Prostate gland (tissue), 2 donors: Measurements from ENCODE around the gene RSKR. TPM values are rescaled to one million over a fixed set of nuclear protein-coding genes. Genes with fewer than 3 reads are reported as not detected.

ENCODE experiments used
- DNase-seq: peaks from one replicate; pipeline ENCODE4 v3.0.0-alpha.2; 2019; ENCODE audit warnings: low spot score
- H3K27ac ChIP-seq, 2 donors: fragments of 200-600 bp; sonication (generic); 2 replicates each; pipeline ENCODE4 v1.5.1; 2017 to 2019
- H3K27me3 ChIP-seq: fragments of 200-600 bp; sonication (generic); replicated peaks from 2 replicates; pipeline ENCODE4 v1.5.1; 2019; ENCODE audit not compliant: insufficient read depth
- H3K36me3 ChIP-seq, 2 donors: fragments of 200-600 bp; sonication (generic); 1 replicate in 1 of 2; 2 replicates in 1 of 2; pipeline versions ENCODE4 v1.5.1 to v1.8.1; 2017 to 2019
- H3K4me1 ChIP-seq: fragments of 200-600 bp; sonication (generic); replicated peaks from 2 replicates; pipeline ENCODE4 v1.5.1; 2019
- H3K4me3 ChIP-seq, 2 donors: fragments of 200-600 bp; sonication (generic); 2 replicates each; pipeline ENCODE4 v1.5.1; 2017 to 2019
- H3K9me3 ChIP-seq: fragments of 200-600 bp; sonication (generic); 2 replicates; pipeline ENCODE4 v1.5.1; 2017
- CTCF ChIP-seq, 4 experiments: fragments of 200-600 bp in 2 of 4; fragments of 450-650 bp in 2 of 4; sonication (generic) in 2 of 4; IDR thresholded peaks; 1 replicate in 3 of 4; 2 replicates in 1 of 4; pipeline ENCODE4 v1.5.1; 2016 to 2019; ENCODE audit warnings: antibody characterized with exemption in 4 of 4, mild to moderate bottlenecking in 2 of 4, moderate library complexity in 2 of 4
- POLR2A ChIP-seq: fragments of 450-650 bp; IDR thresholded peaks from one replicate; pipeline ENCODE4 v1.6.1; 2016; ENCODE audit warnings: antibody characterized with exemption, mild to moderate bottlenecking
- POLR2AphosphoS5 ChIP-seq: sonication (generic); formaldehyde crosslinking; IDR thresholded peaks from one replicate; pipeline ENCODE4 v1.6.1; 2017; ENCODE audit warnings: antibody characterized with exemption
- WGBS: methylation state at CpG from one replicate; pipeline ENCODE4 v1.1.5; 2018; 5-methylcytosine and 5-hydroxymethylcytosine counted together
- intact Hi-C: fragments of 100-400 bp; cut with DNase I; formaldehyde crosslinking; loops from one replicate; pipeline ENCODE4 v1.14.2; 2022
- total RNA-seq, 2 donors: library from RNA; depleted of rRNA; stranded (reverse); fragments of >200 nt; gene quantifications; one replicate each; pipeline ENCODE4 v1.1.0, GENCODE V29; 2016

The RSKR gene
- total RNA-seq, 2 donors from 2014 or later, result 5.0 to 32.1 TPM

- H3K4me3 ChIP-seq, result peak within 1 kb of the TSS; percentile 85 to 97
- H3K27ac ChIP-seq, result peak within 1 kb of the TSS; percentile 76 to 83
- TF ChIP-seq POLR2A (peak; percentile 94), POLR2AphosphoS5 (peak; percentile 96), CTCF (IDR thresholded peaks at IDR 0.05) (no peak)
- under 1% methylated on average over 45 of the region's 49 CpGs for WGBS
- intact Hi-C loops, result no loop called here
- H3K27me3 ChIP-seq, result no peaks in the 10 kb centered on the region
- H3K9me3 ChIP-seq, result no peaks in the 10 kb centered on the region
- H3K4me1 ChIP-seq, result peaks cover 6% of the 10 kb centered on the region
- no peaks in the 10 kb centered on the region for H3K36me3 ChIP-seq
- peak; percentile 97 for DNase-seq
These were observed 42.4 kb downstream of the RSKR start, which contains the start of gene PIGS for GRCh38 chr17:28571361-28572122. Gene PIGS (minus strand): TSS chr17:28571524. CDS start chr17:28571496, 28 bp downstream.

DNA sequence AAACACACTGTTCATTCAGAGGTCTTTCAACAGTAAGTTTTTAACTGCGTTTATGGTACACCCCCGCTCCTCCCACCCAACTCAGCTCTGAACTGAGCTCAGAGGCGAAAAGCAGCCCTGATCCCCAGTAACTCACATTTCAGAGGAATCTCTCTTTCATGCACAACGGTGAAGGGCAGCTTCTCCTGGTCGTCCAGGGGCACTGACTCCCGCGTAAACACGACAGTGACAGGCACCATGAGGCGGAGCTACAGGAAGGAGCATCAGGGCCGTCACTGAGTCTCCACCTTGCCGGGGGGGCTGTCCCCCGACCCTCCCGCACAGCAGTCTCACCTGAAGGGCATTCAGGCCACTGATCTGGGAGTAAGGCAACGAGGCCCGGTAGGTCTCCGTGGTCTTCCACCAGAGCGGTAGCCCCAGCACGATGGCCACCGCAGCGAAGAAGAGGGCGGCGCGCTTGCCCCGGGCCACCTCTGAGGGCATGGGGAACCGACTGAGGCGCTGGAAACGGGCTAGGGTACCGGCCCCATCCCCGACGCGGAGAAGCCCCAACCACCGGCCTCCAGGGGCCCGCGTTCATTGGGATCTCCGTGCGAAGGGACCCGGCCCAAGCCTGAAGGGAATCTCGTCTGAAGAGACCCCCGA is 43.1 kb downstream of the RSKR start:
- Histone ChIP-seq H3K27ac (peak overlapping the region; percentile 76 to 83), H3K36me3 (no peaks in the 10 kb centered on the region), H3K4me3 (peak overlapping the region; percentile 85 to 97), H3K27me3 (no peaks in the 10 kb centered on the region), H3K4me1 (peaks cover 6% of the 10 kb centered on the region), H3K9me3 (no peaks in the 10 kb centered on the region)
- 2% methylated on average over 25 of the region's 39 CpGs for WGBS
- intact Hi-C loops, result no loop called here
- no peak for TF ChIP-seq POLR2A
- no peak for TF ChIP-seq CTCF (IDR thresholded peaks at IDR 0.05)
- TF ChIP-seq POLR2AphosphoS5, result peak; percentile 4
- DNase-seq, result peak; percentile 55

GRCh38 chr17:28569446-28569845 is 44.5 kb downstream of the RSKR start:
- intact Hi-C loops, result no loop called here

DNA sequence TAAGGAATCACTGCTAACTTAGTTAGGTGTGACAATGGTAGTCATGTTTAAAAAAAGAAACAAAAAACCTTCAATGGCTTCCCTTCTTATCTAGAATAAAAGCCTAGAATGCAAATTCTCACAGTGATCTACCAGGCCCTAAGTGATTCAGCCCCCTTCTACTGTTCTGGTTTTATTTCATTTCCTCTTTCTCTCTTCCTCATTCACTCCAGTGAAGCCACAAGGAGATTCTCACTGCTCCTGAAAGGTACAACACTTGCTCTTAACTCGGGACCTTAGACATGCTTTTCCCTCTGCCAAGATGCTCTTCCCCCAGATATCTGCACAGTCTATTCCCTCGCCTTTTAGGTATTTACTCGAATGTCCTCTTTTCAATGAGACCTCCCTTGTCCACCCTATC is 46.4 kb downstream of the RSKR start:
- no peak for TF ChIP-seq CTCF (IDR thresholded peaks at IDR 0.05)
- no peak for TF ChIP-seq POLR2AphosphoS5
- TF ChIP-seq POLR2A, result no peak
- Histone ChIP-seq H3K4me3 (no peak overlapping the region), H3K27me3 (no peaks in the 10 kb centered on the region), H3K36me3 (peaks cover 0 to 4% of the 10 kb centered on the region in 2 donors), H3K9me3 (no peaks in the 10 kb centered on the region), H3K4me1 (peaks cover 6% of the 10 kb centered on the region), H3K27ac (no peak overlapping the region)
- no peak for DNase-seq
- 87% methylated on average over 3 of the region's 3 CpGs for WGBS
- intact Hi-C loops, result no loop called here

More at GRCh38 chr17:28569446-28569845, 44.5 kb downstream of the RSKR start:
- Histone ChIP-seq H3K27me3 (no peaks in the 10 kb centered on the region), H3K9me3 (no peaks in the 10 kb centered on the region), H3K36me3 (no peaks in the 10 kb centered on the region), H3K4me3 (no peak overlapping the region), H3K4me1 (peaks cover 6% of the 10 kb centered on the region), H3K27ac (no peak overlapping the region)
- 93% methylated on average over 1 of the region's 1 CpG for WGBS
- TF ChIP-seq CTCF (IDR thresholded peaks at IDR 0.05) (no peak), POLR2AphosphoS5 (no peak), POLR2A (no peak)
- DNase-seq, result no peak
